LHCN-M2 (cell line): ENCODE data around the gene CORO7. TPM values are rescaled to one million over a fixed set of nuclear protein-coding genes. Genes with fewer than 3 reads are reported as not detected.
A peak's percentile ranks its signal among the peaks of the same experiment; 100 is the strongest.

Experiments used
- DNase-seq: peaks from one replicate; pipeline ENCODE4 v3.0.0-alpha.2; 2012; ENCODE audit warnings: low read depth
- total RNA-seq: library from RNA; depleted of rRNA; stranded (reverse); fragments of >200 nt; gene quantifications from 2 replicates; pipeline ENCODE4 v1.2.3, GENCODE V29; 2014

The CORO7 gene
- total RNA-seq, 1 experiment from 2014 or later: 34.8 TPM

- peak; percentile 62 for DNase-seq
Measured at GRCh38 chr16:4372578-4373355, 43.6 kb downstream of the CORO7 start.

- DNase-seq: no peak
Measured at GRCh38 chr16:4372001-4372577, 44.3 kb downstream of the CORO7 start.

GRCh38 chr16:4371357-4372000 lies 44.9 kb downstream of the CORO7 start, which contains the start of gene VASN:
VASN (plus strand) TSS chr16:4371848; CDS start chr16:4380878, 9,030 bp downstream.
- DNase-seq: peak; percentile 52

- DNase-seq: peak; percentile 47
Measured at GRCh38 chr16:4370570-4371356, 45.6 kb downstream of the CORO7 start.

- no peak for DNase-seq
Measured at GRCh38 chr16:4370151-4370550, 46.2 kb downstream of the CORO7 start.

- DNase-seq: no peak
Measured at GRCh38 chr16:4369007-4369733, 47.2 kb downstream of the CORO7 start.

- no peak for DNase-seq
Measured at GRCh38 chr16:4367393-4367856, 49.0 kb downstream of the CORO7 start.

GRCh38 chr16:4366016-4366415 lies 50.4 kb downstream of the CORO7 start:
- no peak for DNase-seq

GRCh38 chr16:4365615-4366014 lies 50.8 kb downstream of the CORO7 start:
- no peak for DNase-seq

- no peak for DNase-seq
Measured at GRCh38 chr16:4365014-4365406, 51.4 kb downstream of the CORO7 start.

- DNase-seq: no peak
Measured at GRCh38 chr16:4364196-4365013, 52.0 kb downstream of the CORO7 start.

- no peak for DNase-seq
Measured at GRCh38 chr16:4362476-4363135, 53.8 kb downstream of the CORO7 start.

- DNase-seq: no peak
Measured at GRCh38 chr16:4361944-4362311, 54.5 kb downstream of the CORO7 start.

- no peak for DNase-seq
Measured at GRCh38 chr16:4361033-4361943, 55.1 kb downstream of the CORO7 start.

- DNase-seq: no peak
Measured at GRCh38 chr16:4360538-4361021, 55.8 kb downstream of the CORO7 start.

GRCh38 chr16:4359914-4360313 lies 56.5 kb downstream of the CORO7 start:
- no peak for DNase-seq

GRCh38 chr16:4358831-4359561 lies 57.4 kb downstream of the CORO7 start:
- DNase-seq: no peak

- no peak for DNase-seq
Measured at GRCh38 chr16:4358236-4358635, 58.2 kb downstream of the CORO7 start.
